PC-3 (cell line): ENCODE data around the gene FAM24B.

Experiments
- EZH2 ChIP-seq: fragments of 300-600 bp; sonication (generic); IDR thresholded peaks from one replicate; pipeline ENCODE4 v1.6.1; 2017; ENCODE audit warnings: antibody characterized with exemption, mild to moderate bottlenecking, low read length; ENCODE audit not compliant: unreplicated experiment
- EZH2phosphoT487 ChIP-seq: fragments of 300-600 bp; sonication (generic); IDR thresholded peaks from 2 replicates; pipeline ENCODE4 v1.6.1; 2018; ENCODE audit warnings: mild to moderate bottlenecking, antibody characterized with exemption, low read length, borderline replicate concordance
- TF ChIP-seq, protein P1 (sequence below): fragments of 300-600 bp; sonication (generic); conservative IDR thresholded peaks from 2 replicates; pipeline ENCODE4 v1.5.1; 2017; ENCODE audit warnings: antibody characterized with exemption, low read depth, mild to moderate bottlenecking, low read length

DNA sequence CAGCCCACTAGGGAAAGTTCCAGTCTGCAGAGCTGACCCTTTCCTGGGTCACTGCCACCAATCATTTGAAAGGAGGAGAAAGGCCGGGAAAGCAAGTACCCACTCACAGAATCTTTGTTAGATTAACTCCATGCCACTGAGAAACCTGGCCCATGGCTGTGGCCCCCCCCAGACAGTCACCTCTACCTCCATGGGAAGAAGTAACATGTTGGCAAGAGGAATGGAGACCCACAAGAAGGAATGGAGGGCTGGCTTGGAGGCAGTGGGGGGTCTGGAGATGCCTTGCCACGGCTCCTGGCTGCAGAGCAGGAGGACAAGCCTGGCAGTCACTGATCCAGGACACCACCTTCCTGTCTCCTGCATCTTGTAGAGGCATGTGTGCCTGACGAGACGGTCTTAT is 66.6 kb downstream of the FAM24B start:
- TF ChIP-seq, protein P1, sequence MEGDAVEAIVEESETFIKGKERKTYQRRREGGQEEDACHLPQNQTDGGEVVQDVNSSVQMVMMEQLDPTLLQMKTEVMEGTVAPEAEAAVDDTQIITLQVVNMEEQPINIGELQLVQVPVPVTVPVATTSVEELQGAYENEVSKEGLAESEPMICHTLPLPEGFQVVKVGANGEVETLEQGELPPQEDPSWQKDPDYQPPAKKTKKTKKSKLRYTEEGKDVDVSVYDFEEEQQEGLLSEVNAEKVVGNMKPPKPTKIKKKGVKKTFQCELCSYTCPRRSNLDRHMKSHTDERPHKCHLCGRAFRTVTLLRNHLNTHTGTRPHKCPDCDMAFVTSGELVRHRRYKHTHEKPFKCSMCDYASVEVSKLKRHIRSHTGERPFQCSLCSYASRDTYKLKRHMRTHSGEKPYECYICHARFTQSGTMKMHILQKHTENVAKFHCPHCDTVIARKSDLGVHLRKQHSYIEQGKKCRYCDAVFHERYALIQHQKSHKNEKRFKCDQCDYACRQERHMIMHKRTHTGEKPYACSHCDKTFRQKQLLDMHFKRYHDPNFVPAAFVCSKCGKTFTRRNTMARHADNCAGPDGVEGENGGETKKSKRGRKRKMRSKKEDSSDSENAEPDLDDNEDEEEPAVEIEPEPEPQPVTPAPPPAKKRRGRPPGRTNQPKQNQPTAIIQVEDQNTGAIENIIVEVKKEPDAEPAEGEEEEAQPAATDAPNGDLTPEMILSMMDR, result no peak
- TF ChIP-seq EZH2phosphoT487 (no peak), EZH2 (no peak)
